Activated CD8-positive, alpha-beta T cell treated with anti-CD3 and anti-CD28 coated beads for 36 hours (primary cell): ENCODE data around the gene AP1M2. TPM values are rescaled to one million over a fixed set of nuclear protein-coding genes. Genes with fewer than 3 reads are reported as not detected.

Experiments used
- ATAC-seq: fragments of 200-7000 bp; cut with Tn5 transposase; one replicate; pipeline ENCODE4 v1.10.0; 2021; ENCODE audit warnings: mild to moderate bottlenecking, moderate library complexity
- CTCF ChIA-PET: fragments of 350-600 bp; sonication (Branson Sonifier 250); formaldehyde crosslinking; loops from one replicate; lab custom pipeline; 2021; ENCODE audit warnings: antibody characterized with exemption; lab: Charles Lee
- POLR2A ChIA-PET: fragments of 350-600 bp; sonication (Branson Sonifier 250); formaldehyde crosslinking; loops from one replicate; lab custom pipeline; 2021; ENCODE audit warnings: antibody characterized with exemption; lab: Charles Lee
- DNase-seq: peaks from one replicate; pipeline ENCODE4 v3.0.0-alpha.2; 2020
- H3K27ac Mint-ChIP-seq: one replicate; pipeline ENCODE4 v1.8.0; 2021; ENCODE audit warnings: mild to moderate bottlenecking, mixed read lengths
- H3K27me3 Mint-ChIP-seq: one replicate; pipeline ENCODE4 v1.8.0; 2021; ENCODE audit warnings: mixed read lengths
- H3K36me3 Mint-ChIP-seq: one replicate; pipeline ENCODE4 v1.8.0; 2021; ENCODE audit warnings: low read depth, mixed read lengths
- H3K4me1 Mint-ChIP-seq: one replicate; pipeline ENCODE4 v1.8.0; 2021; ENCODE audit warnings: low read depth, mixed read lengths
- H3K4me3 Mint-ChIP-seq: one replicate; pipeline ENCODE4 v1.8.0; 2021; ENCODE audit warnings: mild to moderate bottlenecking, moderate library complexity, mixed read lengths
- H3K9me3 Mint-ChIP-seq: one replicate; pipeline ENCODE4 v1.8.0; 2021; ENCODE audit warnings: mixed read lengths
- intact Hi-C: fragments of 100-400 bp; cut with micrococcal nuclease; formaldehyde crosslinking; loops from one replicate; pipeline ENCODE4 v1.10.0; 2022
- total RNA-seq, 2 experiments: library from RNA; stranded (reverse); gene quantifications; one replicate each; pipeline ENCODE4 v1.2.3, GENCODE V29; 2021
- TF ChIP-seq, protein P1 (sequence below): fragments of 200-600 bp; IDR thresholded peaks from one replicate; pipeline ENCODE4 v1.8.0; 2022; ENCODE audit warnings: antibody characterized with exemption, mild to moderate bottlenecking

AP1M2 gene
- total RNA-seq, 2 experiments from 2014 or later, result not detected

GRCh38 chr19:10557603-10558197 lies 29.4 kb downstream of the AP1M2 start:
- Mint-ChIP-seq H3K27ac (peak overlapping the region; percentile 62), H3K27me3 (no peaks in the 10 kb centered on the region), H3K4me1 (peaks cover 54% of the 10 kb centered on the region), H3K4me3 (no peak overlapping the region), H3K9me3 (no peaks in the 10 kb centered on the region), H3K36me3 (peaks cover 69% of the 10 kb centered on the region)
- ChIA-PET POLR2A (interaction anchor here (0.6 to 7.1 kb wide), 3 partner anchors 8 to 29 kb away, joined by 4 to 104 read pairs (median 7); partner anchors contain the start of genes CDKN2D and KRI1), CTCF (no interaction called here)
- no peak for ATAC-seq
- TF ChIP-seq, protein P1, sequence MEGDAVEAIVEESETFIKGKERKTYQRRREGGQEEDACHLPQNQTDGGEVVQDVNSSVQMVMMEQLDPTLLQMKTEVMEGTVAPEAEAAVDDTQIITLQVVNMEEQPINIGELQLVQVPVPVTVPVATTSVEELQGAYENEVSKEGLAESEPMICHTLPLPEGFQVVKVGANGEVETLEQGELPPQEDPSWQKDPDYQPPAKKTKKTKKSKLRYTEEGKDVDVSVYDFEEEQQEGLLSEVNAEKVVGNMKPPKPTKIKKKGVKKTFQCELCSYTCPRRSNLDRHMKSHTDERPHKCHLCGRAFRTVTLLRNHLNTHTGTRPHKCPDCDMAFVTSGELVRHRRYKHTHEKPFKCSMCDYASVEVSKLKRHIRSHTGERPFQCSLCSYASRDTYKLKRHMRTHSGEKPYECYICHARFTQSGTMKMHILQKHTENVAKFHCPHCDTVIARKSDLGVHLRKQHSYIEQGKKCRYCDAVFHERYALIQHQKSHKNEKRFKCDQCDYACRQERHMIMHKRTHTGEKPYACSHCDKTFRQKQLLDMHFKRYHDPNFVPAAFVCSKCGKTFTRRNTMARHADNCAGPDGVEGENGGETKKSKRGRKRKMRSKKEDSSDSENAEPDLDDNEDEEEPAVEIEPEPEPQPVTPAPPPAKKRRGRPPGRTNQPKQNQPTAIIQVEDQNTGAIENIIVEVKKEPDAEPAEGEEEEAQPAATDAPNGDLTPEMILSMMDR, result no peak
- intact Hi-C loops, result no loop called here
- no peak for DNase-seq

DNA sequence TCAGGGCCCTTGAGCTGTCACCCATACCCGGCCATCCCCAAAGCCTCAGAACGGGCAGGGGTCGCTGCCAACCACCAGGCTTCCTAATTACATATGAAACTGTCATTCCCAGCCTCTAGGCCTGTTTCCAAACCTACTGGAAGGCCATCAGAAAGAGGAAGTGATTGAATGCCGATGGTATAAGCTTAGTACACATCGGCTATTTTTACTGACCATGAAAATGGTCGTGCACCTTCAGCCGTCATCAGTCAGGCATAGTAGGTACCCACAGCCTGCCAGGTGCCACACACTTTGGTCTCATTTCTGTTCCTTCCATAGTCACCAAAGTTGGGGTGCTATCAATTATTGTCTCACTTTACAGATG lies 31.5 kb downstream of the AP1M2 start:
- peaks cover 71% of the 10 kb centered on the region for H3K36me3 Mint-ChIP-seq
- H3K9me3 Mint-ChIP-seq, result no peaks in the 10 kb centered on the region
- intact Hi-C loops, result no loop called here
- DNase-seq, result no peak
- H3K4me3 Mint-ChIP-seq, result no peak overlapping the region
- H3K4me1 Mint-ChIP-seq, result peaks cover 59% of the 10 kb centered on the region
- ChIA-PET CTCF (interaction anchor here (0.6 to 5.4 kb wide), 8 partner anchors 8 to 297 kb away, joined by 3 to 26 read pairs (median 4); no protein-coding TSS in a partner anchor), POLR2A (interaction anchor here (1.0 to 7.1 kb wide), 5 partner anchors 10 to 147 kb away, joined by 3 to 104 read pairs (median 7); partner anchors contain the start of genes CDKN2D, KRI1 and QTRT1)
- TF ChIP-seq, protein P1, result peak; percentile 11
- H3K27ac Mint-ChIP-seq, result peak overlapping the region; percentile 92
- no peak for ATAC-seq
- H3K27me3 Mint-ChIP-seq, result no peaks in the 10 kb centered on the region

GRCh38 chr19:10554760-10555609 lies 32.1 kb downstream of the AP1M2 start:
- ATAC-seq, result no peak
- Mint-ChIP-seq H3K9me3 (no peaks in the 10 kb centered on the region), H3K4me1 (peaks cover 61% of the 10 kb centered on the region), H3K27me3 (no peaks in the 10 kb centered on the region), H3K27ac (peak overlapping the region; percentile 92), H3K36me3 (peaks cover 70% of the 10 kb centered on the region), H3K4me3 (peak overlapping the region; percentile 50)
- CTCF ChIA-PET, result interaction anchor here (0.6 to 5.4 kb wide), 13 partner anchors 9 to 297 kb away, joined by 3 to 26 read pairs (median 4); partner anchors contain the start of gene CDKN2D
- TF ChIP-seq, protein P1, result no peak
- intact Hi-C loops, result no loop called here
- POLR2A ChIA-PET, result interaction anchor here (0.7 to 7.1 kb wide), 7 partner anchors 10 to 147 kb away, joined by 3 to 104 read pairs (median 4); partner anchors contain the start of genes CDKN2D, KRI1 and QTRT1
- peak; percentile 51 for DNase-seq

- TF ChIP-seq, protein P1, result no peak
- DNase-seq (peak; percentile 92), ATAC-seq (peak; percentile 89)
- Mint-ChIP-seq H3K9me3 (no peaks in the 10 kb centered on the region), H3K36me3 (peaks cover 65% of the 10 kb centered on the region), H3K4me3 (peak overlapping the region; percentile 50), H3K27ac (peak overlapping the region; percentile 92), H3K27me3 (no peaks in the 10 kb centered on the region), H3K4me1 (peaks cover 61% of the 10 kb centered on the region)
- ChIA-PET CTCF (interaction anchor here (0.7 to 5.4 kb wide), 16 partner anchors 10 to 151 kb away, joined by 3 to 26 read pairs (median 6); partner anchors contain the start of genes CDC37, CDKN2D and QTRT1), POLR2A (interaction anchor here (0.7 to 7.1 kb wide), 11 partner anchors 9 to 148 kb away, joined by 3 to 104 read pairs (median 4); partner anchors contain the start of genes CDKN2D, KRI1 and QTRT1)
- intact Hi-C loops, result no loop called here
Measured at GRCh38 chr19:10553943-10554381, 33.1 kb downstream of the AP1M2 start.
